ENCODE results near the gene CPNE5. TPM values are rescaled to one million over a fixed set of nuclear protein-coding genes. Genes with fewer than 3 reads are reported as not detected.

Gene CPNE5
- polyA plus RNA-seq, 2 of the 4 experiments (the other 2 are of a cell fraction) = 0.03 to 0.13 TPM

DNA sequence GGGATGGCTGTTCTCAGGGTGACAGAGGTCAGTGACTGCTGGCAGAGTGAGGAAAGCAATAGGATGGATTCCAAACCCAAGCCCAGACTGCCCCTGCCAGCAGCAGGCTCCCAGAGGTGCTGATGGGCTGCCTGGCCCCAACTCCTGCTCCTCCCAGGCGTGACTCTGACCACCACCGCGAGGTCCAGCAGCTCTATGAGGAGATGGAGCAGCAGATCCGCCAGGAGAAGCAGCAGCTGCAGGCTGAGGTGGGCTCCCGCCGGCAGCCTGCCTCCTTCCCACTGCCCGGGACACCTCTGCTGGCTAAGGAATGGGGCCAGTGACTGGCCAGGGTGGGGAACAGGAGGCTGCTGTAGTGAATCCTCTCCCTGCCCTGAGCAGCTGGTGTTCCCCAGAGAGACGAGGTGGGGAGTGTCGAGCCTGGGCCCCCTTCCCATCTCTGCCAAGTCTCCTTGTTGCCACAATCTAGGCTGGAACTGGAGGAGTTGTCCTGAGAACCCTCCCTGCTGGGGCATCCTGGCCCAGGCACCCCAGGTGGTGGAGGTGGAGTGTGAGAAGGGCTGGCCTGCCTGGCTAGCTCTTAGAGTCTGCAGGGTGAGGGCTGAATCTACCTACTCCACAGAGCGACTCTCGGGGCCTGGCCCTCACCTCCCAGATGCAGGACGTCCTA is 121.2 kb downstream of the CPNE5 start:
- ATAC-seq (peak in 1 of 2 experiments; percentile 33; a peak in 3 of 6 replicates), DNase-seq (ENCODE audit: low read depth in 1 of 2, low spot score in 1 of 2) (no peak), FAIRE-seq (no peak)
- TF ChIP-seq, protein P1, sequence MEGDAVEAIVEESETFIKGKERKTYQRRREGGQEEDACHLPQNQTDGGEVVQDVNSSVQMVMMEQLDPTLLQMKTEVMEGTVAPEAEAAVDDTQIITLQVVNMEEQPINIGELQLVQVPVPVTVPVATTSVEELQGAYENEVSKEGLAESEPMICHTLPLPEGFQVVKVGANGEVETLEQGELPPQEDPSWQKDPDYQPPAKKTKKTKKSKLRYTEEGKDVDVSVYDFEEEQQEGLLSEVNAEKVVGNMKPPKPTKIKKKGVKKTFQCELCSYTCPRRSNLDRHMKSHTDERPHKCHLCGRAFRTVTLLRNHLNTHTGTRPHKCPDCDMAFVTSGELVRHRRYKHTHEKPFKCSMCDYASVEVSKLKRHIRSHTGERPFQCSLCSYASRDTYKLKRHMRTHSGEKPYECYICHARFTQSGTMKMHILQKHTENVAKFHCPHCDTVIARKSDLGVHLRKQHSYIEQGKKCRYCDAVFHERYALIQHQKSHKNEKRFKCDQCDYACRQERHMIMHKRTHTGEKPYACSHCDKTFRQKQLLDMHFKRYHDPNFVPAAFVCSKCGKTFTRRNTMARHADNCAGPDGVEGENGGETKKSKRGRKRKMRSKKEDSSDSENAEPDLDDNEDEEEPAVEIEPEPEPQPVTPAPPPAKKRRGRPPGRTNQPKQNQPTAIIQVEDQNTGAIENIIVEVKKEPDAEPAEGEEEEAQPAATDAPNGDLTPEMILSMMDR (IDR thresholded peaks at IDR 0.05) = no peak
- TF ChIP-seq RNF2 (IDR thresholded peaks at IDR 0.05; ENCODE audit: borderline replicate concordance, low read depth) = no peak
- 40% methylated on average over 5 of the region's 12 CpGs for WGBS (ENCODE audit: missing lambda C conversion rate)
- Histone ChIP-seq H3K4me1 (no peaks in the 10 kb centered on the region), H3K9me3 (no peaks in the 10 kb centered on the region), H3K4me3 (no peak overlapping the region), H3K4me2 (no peak overlapping the region), H3K27ac (no peak overlapping the region)
- CTCF ChIA-PET = interaction anchor here (0.9 to 2.7 kb wide), 2 partner anchors 42 to 102 kb away, joined by 3 to 13 read pairs; no protein-coding TSS in a partner anchor
- POLR2A ChIA-PET = no interaction called here

DNA sequence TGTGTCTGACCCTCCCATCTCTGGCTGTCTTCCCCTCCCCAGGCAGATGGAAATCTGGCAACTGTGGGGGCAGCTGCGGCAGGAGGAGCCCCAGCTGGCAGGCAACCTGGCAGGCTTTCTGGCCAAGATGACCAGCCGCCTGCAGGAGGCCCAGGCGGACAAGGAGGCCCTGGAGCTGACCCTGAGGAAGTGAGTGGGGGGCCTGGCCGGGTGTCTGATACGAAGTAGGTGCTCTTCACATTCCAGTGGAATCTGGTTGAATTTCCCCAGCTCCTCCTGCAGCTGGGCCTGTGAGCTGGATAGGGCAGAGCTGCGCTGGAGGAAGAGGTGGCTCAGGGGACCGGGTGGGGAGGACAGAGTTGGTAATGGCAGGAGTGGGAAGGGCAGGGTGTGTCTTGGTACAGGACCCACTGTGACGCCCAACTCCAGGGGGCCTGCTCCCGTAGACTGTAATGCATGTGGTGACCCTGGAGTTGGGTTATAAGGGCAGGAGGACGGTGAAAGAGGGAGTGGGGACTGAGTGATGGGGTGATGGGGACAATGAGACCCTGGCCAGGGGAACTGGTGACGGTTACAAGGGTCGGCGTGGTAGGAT is 121.9 kb downstream of the CPNE5 start:
- no peak for ATAC-seq
- H3K4me1 ChIP-seq = no peaks in the 10 kb centered on the region
- H3K27ac ChIP-seq = no peak overlapping the region
- no peak for TF ChIP-seq KDM5A (IDR thresholded peaks at IDR 0.05)
- no peak for TF ChIP-seq FOSL2 (IDR thresholded peaks at IDR 0.05)
- no peak for TF ChIP-seq FOSL2 (CRISPR knock-in tag; IDR thresholded peaks at IDR 0.05)
- no peak for TF ChIP-seq CBX2 (IDR thresholded peaks at IDR 0.05; ENCODE audit: borderline replicate concordance, low read depth)
- no peak for TF ChIP-seq CHD4 (IDR thresholded peaks at IDR 0.05; ENCODE audit: borderline replicate concordance)
- no peak for TF ChIP-seq ZC3H11A (IDR thresholded peaks at IDR 0.05)
- TF ChIP-seq GATA3 (IDR thresholded peaks at IDR 0.05; ENCODE audit: borderline replicate concordance) = no peak
- no peak for TF ChIP-seq JUNB (IDR thresholded peaks at IDR 0.05)
- no peak for TF ChIP-seq CBX8 (IDR thresholded peaks at IDR 0.05)
- TF ChIP-seq NPAS2 (CRISPR knock-in tag; IDR thresholded peaks at IDR 0.05; ENCODE audit: borderline replicate concordance) = no peak
- H3K9me3 ChIP-seq = no peaks in the 10 kb centered on the region
- CTCF ChIA-PET = interaction anchor here (0.9 to 1.1 kb wide), 2 partner anchors 7 to 43 kb away, joined by 3 read pairs; no protein-coding TSS in a partner anchor
- H3K4me2 ChIP-seq = no peak overlapping the region
- no peak for FAIRE-seq
- no peak overlapping the region for H3K4me3 ChIP-seq
- DNase-seq (ENCODE audit: low read depth in 1 of 2, low spot score in 1 of 2) = no peak
- POLR2A ChIA-PET = no interaction called here
- WGBS (ENCODE audit: missing lambda C conversion rate) = 83% methylated on average over 10 of the region's 13 CpGs

DNA sequence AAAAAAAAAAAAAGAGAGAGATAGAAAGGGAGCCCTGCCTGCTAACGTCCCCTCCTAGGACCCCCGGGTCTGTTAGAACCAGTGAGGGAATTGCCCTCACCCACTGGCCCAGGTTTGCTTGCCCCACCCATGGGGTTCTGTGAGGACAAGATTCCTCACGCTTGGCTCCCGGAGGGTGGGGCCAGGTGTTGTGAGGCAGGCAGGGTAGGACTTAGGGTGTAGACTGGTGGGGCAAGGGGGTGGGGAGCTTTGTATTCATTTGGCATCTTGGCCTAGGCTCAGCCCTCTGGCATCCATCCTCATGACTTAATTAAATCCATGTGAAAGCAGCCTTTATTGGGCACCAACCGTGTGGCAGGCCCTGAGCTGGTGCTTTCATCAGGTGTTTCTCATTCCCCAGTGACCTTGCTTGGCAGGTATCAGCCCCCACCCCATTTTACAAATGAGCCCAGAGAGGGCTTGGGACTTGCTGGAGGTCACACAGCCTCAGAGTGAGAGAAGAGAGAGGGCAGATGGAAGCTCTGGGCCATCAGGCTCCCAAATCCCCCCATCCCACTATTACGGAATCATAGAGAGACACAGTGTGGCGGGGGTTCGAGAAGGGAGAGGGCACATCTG is 122.7 kb downstream of the CPNE5 start:
- Histone ChIP-seq H3K4me2 (no peak overlapping the region), H3K4me3 (no peak overlapping the region), H3K9me3 (no peaks in the 10 kb centered on the region), H3K4me1 (0 out of 3 replicates have a peak, but pooled peaks cover 3% of the 10 kb centered on the region), H3K27ac (no peak overlapping the region)
- WGBS (ENCODE audit: missing lambda C conversion rate) = 59% methylated on average over 8 of the region's 8 CpGs
- TF ChIP-seq, protein P2, sequence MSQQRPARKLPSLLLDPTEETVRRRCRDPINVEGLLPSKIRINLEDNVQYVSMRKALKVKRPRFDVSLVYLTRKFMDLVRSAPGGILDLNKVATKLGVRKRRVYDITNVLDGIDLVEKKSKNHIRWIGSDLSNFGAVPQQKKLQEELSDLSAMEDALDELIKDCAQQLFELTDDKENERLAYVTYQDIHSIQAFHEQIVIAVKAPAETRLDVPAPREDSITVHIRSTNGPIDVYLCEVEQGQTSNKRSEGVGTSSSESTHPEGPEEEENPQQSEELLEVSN (IDR thresholded peaks at IDR 0.05; ENCODE audit: borderline replicate concordance, low read depth) = no peak
- no peak for TF ChIP-seq TFCP2L1 (CRISPR knock-in tag; IDR thresholded peaks at IDR 0.05)
- TF ChIP-seq CEBPB (IDR thresholded peaks at IDR 0.05) = no peak
- TF ChIP-seq, protein P3, sequence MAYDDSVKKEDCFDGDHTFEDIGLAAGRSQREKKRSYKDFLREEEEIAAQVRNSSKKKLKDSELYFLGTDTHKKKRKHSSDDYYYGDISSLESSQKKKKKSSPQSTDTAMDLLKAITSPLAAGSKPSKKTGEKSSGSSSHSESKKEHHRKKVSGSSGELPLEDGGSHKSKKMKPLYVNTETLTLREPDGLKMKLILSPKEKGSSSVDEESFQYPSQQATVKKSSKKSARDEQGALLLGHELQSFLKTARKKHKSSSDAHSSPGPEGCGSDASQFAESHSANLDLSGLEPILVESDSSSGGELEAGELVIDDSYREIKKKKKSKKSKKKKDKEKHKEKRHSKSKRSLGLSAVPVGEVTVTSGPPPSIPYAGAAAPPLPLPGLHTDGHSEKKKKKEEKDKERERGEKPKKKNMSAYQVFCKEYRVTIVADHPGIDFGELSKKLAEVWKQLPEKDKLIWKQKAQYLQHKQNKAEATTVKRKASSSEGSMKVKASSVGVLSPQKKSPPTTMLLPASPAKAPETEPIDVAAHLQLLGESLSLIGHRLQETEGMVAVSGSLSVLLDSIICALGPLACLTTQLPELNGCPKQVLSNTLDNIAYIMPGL (CRISPR knock-in tag; IDR thresholded peaks at IDR 0.05; ENCODE audit: borderline replicate concordance) = no peak
- TF ChIP-seq ZSCAN20 (CRISPR knock-in tag; IDR thresholded peaks at IDR 0.05) = no peak
- TF ChIP-seq FOSL2 (IDR thresholded peaks at IDR 0.05) = no peak
- TF ChIP-seq FOSL2 (CRISPR knock-in tag; IDR thresholded peaks at IDR 0.05) = no peak
- no peak for TF ChIP-seq HOXB13 (CRISPR knock-in tag; IDR thresholded peaks at IDR 0.05; ENCODE audit: low read depth)
- TF ChIP-seq ZFP36 (IDR thresholded peaks at IDR 0.05; ENCODE audit: borderline replicate concordance, partially characterized antibody) = no peak
- TF ChIP-seq, protein P4, sequence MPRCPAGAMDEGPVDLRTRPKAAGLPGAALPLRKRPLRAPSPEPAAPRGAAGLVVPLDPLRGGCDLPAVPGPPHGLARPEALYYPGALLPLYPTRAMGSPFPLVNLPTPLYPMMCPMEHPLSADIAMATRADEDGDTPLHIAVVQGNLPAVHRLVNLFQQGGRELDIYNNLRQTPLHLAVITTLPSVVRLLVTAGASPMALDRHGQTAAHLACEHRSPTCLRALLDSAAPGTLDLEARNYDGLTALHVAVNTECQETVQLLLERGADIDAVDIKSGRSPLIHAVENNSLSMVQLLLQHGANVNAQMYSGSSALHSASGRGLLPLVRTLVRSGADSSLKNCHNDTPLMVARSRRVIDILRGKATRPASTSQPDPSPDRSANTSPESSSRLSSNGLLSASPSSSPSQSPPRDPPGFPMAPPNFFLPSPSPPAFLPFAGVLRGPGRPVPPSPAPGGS (IDR thresholded peaks at IDR 0.05) = no peak
- no peak for TF ChIP-seq BHLHE40 (IDR thresholded peaks at IDR 0.05; ENCODE audit: low read depth, low read length)
- no peak for TF ChIP-seq ZC3H11A (IDR thresholded peaks at IDR 0.05)
- no peak for TF ChIP-seq NPAS2 (CRISPR knock-in tag; IDR thresholded peaks at IDR 0.05; ENCODE audit: borderline replicate concordance)
- TF ChIP-seq FOXS1 (CRISPR knock-in tag; IDR thresholded peaks at IDR 0.05) = no peak
- TF ChIP-seq NR3C1 (IDR thresholded peaks at IDR 0.05) = no peak
- no peak for ATAC-seq
- FAIRE-seq = no peak
- ChIA-PET CTCF (interaction anchor here (0.7 to 1.3 kb wide), 4 partner anchors 8 to 36 kb away, joined by 3 read pairs; no protein-coding TSS in a partner anchor), POLR2A (no interaction called here)
- DNase-seq (ENCODE audit: low read depth in 1 of 2, low spot score in 1 of 2) = no peak
